KMS-11 (cell line): ENCODE measurements around the gene ANO10.

Source experiments
- H2AFZ ChIP-seq: fragments of 200-600 bp; sonication (generic); 2 replicates; pipeline ENCODE4 v1.6.1; 2016; ENCODE audit warnings: antibody characterized with exemption, mixed run types, low read depth
- H3K27ac ChIP-seq: fragments of 200-600 bp; sonication (generic); 2 replicates; pipeline ENCODE4 v1.6.1; 2016; ENCODE audit warnings: mild to moderate bottlenecking, mixed run types
- H3K27me3 ChIP-seq: fragments of 200-600 bp; sonication (generic); 2 replicates; pipeline ENCODE4 v1.6.1; 2017; ENCODE audit warnings: mild to moderate bottlenecking, low read depth, mixed run types, moderate library complexity; ENCODE audit not compliant: insufficient read depth
- H3K36me3 ChIP-seq: fragments of 200-600 bp; sonication (generic); 2 replicates; pipeline ENCODE4 v1.6.1; 2017; ENCODE audit warnings: mild to moderate bottlenecking, mixed run types; ENCODE audit not compliant: insufficient read depth
- H3K4me1 ChIP-seq: fragments of 200-600 bp; sonication (generic); 2 replicates; pipeline ENCODE4 v1.6.1; 2016; ENCODE audit warnings: mild to moderate bottlenecking, low read depth, mixed run types; ENCODE audit not compliant: poor library complexity, severe bottlenecking
- H3K4me2 ChIP-seq: fragments of 200-600 bp; sonication (generic); 2 replicates; pipeline ENCODE4 v1.7.0; 2016; ENCODE audit warnings: mild to moderate bottlenecking, mixed run types
- H3K4me3 ChIP-seq: fragments of 200-600 bp; sonication (generic); IDR thresholded peaks from 2 replicates; pipeline ENCODE4 v1.6.1; 2017; ENCODE audit warnings: low read depth, low read length, mixed read lengths; ENCODE audit not compliant: insufficient read depth
- H3K79me2 ChIP-seq: fragments of 200-600 bp; sonication (generic); 2 replicates; pipeline ENCODE4 v1.6.1; 2016; ENCODE audit warnings: low read depth, mixed run types; ENCODE audit not compliant: insufficient read depth
- H3K9ac ChIP-seq: fragments of 200-600 bp; sonication (generic); 2 replicates; pipeline ENCODE4 v1.6.1; 2016; ENCODE audit warnings: mild to moderate bottlenecking, mixed run types
- H4K20me1 ChIP-seq: fragments of 200-600 bp; sonication (generic); 2 replicates; pipeline ENCODE4 v1.6.1; 2016; ENCODE audit warnings: mild to moderate bottlenecking, mixed run types; ENCODE audit not compliant: insufficient read depth
- CTCF ChIP-seq: fragments of 200-600 bp; sonication (generic); conservative IDR thresholded peaks from 2 replicates; pipeline ENCODE4 v1.6.1; 2017; ENCODE audit warnings: low read depth, mild to moderate bottlenecking, antibody characterized with exemption, low read length, moderate library complexity, mixed read lengths

The ANO10 gene

GRCh38 chr3:43531835-43532234 is 90.0 kb downstream of the ANO10 start:
- Histone ChIP-seq H2AFZ (no peak overlapping the region), H3K4me1 (no peaks in the 10 kb centered on the region), H3K4me3 (no peak overlapping the region), H4K20me1 (no peaks in the 10 kb centered on the region), H3K36me3 (no peaks in the 10 kb centered on the region), H3K27me3 (no peaks in the 10 kb centered on the region), H3K4me2 (no peak overlapping the region), H3K79me2 (no peaks in the 10 kb centered on the region), H3K9ac (no peak overlapping the region), H3K27ac (no peak overlapping the region)
- no peak for TF ChIP-seq CTCF

DNA sequence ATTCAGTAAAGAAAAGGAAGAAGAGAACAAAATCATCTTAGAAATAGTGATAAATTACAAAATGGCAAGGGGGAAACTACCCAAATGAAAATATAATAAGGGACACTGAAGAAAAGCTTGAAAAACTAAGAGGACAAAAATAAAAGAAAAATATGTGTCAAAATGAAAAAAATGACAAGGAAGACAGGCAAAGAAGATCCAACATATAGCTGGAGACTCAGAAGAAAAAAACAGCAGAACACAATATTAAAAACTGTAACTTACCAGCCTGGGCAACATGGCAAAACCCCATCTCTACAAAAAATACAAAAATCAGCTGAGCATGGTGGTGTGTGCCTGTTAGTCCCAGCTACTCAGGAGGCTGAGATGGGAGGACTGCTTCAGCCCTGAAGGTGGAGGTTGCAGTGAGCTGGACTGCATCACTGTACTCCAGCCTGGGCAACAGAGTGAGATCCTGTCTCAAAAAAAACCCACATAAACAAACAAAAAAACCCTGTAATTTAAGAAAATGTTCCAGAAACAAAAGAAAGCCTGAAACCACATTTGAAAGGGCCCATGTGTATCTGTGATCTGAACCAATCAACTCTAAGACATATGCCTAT is 93.2 kb downstream of the ANO10 start:
- Histone ChIP-seq H3K9ac (no peak overlapping the region), H3K4me1 (no peaks in the 10 kb centered on the region), H3K79me2 (no peaks in the 10 kb centered on the region), H3K27ac (no peak overlapping the region), H2AFZ (no peak overlapping the region), H3K4me3 (no peak overlapping the region), H4K20me1 (no peaks in the 10 kb centered on the region), H3K4me2 (no peak overlapping the region), H3K36me3 (no peaks in the 10 kb centered on the region), H3K27me3 (no peaks in the 10 kb centered on the region)
- TF ChIP-seq CTCF, result no peak

DNA sequence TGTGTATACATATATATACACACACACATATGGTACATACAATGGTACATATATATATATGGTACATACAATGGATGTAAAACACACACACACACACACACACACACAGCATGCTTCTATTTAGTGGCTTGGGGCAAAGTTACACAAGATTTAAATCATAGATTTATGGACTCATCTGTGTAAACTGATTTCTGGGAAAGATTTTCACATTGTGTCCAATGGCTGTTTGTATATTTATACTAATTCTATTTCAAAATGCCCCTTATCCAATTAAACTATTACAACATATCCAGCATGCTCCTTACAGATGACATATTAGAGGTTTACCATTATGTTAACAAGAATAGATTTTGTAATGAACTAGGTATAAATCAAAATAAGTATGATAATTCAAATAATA is 94.9 kb downstream of the ANO10 start:
- Histone ChIP-seq H3K4me2 (no peak overlapping the region), H2AFZ (no peak overlapping the region), H3K27ac (no peak overlapping the region), H4K20me1 (no peaks in the 10 kb centered on the region), H3K4me3 (no peak overlapping the region), H3K4me1 (no peaks in the 10 kb centered on the region), H3K36me3 (no peaks in the 10 kb centered on the region), H3K27me3 (no peaks in the 10 kb centered on the region), H3K9ac (no peak overlapping the region), H3K79me2 (no peaks in the 10 kb centered on the region)
- no peak for TF ChIP-seq CTCF

DNA sequence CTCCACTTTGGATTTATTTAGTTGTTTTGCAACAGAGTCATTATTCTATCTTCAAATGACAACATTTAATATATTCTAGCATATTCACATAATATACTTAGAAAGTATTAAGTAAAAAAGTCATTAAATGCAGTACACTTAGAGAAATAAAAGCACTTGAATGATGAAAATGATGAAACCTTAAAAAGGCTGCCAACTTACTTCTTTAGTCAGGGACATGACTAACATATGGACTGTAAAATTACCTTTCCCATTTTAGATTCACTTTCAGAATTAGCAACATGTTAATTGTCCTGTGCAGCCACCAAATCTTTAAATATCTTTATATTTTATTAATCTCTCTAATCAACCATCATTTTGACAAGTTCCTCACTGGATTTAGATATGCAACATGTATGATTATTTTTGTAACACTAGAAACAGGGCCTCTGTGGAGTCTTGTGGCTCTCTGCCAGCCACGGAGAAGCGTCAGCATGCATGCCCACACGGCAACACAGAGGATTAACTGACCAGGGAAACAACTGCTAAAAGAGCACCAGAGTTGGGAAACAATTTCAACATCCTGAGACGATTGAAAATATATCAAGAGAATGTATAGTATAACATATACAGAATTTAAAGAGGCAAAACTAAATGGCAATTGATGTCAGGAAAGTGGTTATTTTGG is 95.7 kb downstream of the ANO10 start:
- Histone ChIP-seq H3K4me1 (no peaks in the 10 kb centered on the region), H3K4me3 (no peak overlapping the region), H3K4me2 (no peak overlapping the region), H3K79me2 (no peaks in the 10 kb centered on the region), H3K36me3 (no peaks in the 10 kb centered on the region), H4K20me1 (no peaks in the 10 kb centered on the region), H3K27ac (no peak overlapping the region), H3K27me3 (no peaks in the 10 kb centered on the region), H2AFZ (no peak overlapping the region), H3K9ac (no peak overlapping the region)
- no peak for TF ChIP-seq CTCF
